HL-60 (cell line): ENCODE measurements around the gene PXK.

ENCODE experiments used
- DNase-seq, 2 experiments: peaks; one replicate each; pipeline ENCODE4 v3.0.0-alpha.2; 2010 to 2020; ENCODE audit warnings: low read depth in 1 of 2, low spot score in 1 of 2
- H3K27ac ChIP-seq: fragments of 250-450 bp; sonication (Bioruptor Pico); replicated peaks from 2 replicates; pipeline ENCODE4 v1.5.1; 2020; ENCODE audit warnings: mild to moderate bottlenecking, moderate library complexity
- H3K27me3 ChIP-seq: fragments of 250-450 bp; sonication (Bioruptor Pico); 2 replicates; pipeline ENCODE4 v1.5.1; 2021; ENCODE audit warnings: mild to moderate bottlenecking, moderate library complexity; ENCODE audit not compliant: insufficient read depth, poor library complexity, severe bottlenecking
- H3K4me3 ChIP-seq: replicated peaks from 2 replicates; pipeline ENCODE4 v1.5.1; 2011; ENCODE audit warnings: mild to moderate bottlenecking, control low read depth, low read length; ENCODE audit not compliant: insufficient read depth
- GABPA ChIP-seq: IDR thresholded peaks from 2 replicates; pipeline ENCODE4 v1.6.1; 2012; ENCODE audit warnings: low read depth
- POLR2AphosphoS5 ChIP-seq: IDR thresholded peaks from 2 replicates; pipeline ENCODE4 v1.6.1; 2012; ENCODE audit warnings: low read depth
- SPI1 ChIP-seq: IDR thresholded peaks from 2 replicates; pipeline ENCODE4 v1.6.1; 2012; ENCODE audit warnings: low read depth, mild to moderate bottlenecking, borderline replicate concordance
- TF ChIP-seq, protein P1 (sequence below): IDR thresholded peaks from one replicate; pipeline ENCODE4 v1.5.1; 2011; ENCODE audit warnings: low read length, control low read depth, inconsistent platforms; ENCODE audit not compliant: insufficient read depth
- TF ChIP-seq, protein P2 (sequence below): IDR thresholded peaks from 2 replicates; pipeline ENCODE4 v1.6.1; 2012; ENCODE audit warnings: low read depth; ENCODE audit not compliant: insufficient replicate concordance

Gene PXK

DNA sequence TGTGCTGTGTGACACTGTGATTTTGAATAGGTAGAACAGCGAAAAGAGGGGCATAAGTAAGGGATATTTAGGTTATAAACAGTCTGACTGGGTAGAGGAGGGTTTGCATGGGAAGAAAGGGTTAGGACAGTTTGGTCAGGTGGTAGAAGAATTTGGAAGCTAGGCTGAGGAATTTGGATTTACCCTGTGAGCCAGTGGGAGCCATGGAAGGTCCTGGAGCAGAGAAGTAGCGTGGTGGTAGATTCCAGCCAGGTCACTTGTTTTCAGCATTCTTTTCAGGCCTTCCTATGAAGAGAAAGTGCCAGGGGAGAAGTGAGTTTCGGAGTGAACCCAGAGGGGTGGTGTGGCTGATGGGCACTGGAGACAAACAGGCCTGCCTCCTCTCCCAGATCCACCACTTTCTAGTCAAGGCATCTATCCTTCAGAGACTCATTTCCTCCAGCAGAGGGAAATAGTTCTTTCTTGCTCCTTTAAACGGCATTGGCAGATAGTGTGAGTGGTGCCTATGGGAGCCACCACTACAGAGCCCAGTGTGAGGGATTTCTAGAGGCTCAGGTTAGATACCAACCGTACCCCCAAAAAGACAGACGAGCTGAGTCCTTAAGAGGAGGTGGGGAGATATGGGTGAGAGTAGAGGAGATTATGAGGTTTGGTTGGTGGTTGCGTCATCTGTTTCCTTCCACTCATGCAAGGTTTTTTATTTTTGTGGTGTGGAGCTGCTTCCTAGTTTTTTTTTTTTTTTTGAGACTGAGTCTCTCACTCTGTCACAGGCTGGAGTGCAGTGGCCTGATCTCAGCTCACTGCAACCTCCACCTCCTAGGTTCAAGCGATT is 21.2 kb downstream of the PXK start:
- H3K27ac ChIP-seq: peak overlapping the region; percentile 98
- TF ChIP-seq, protein P1, sequence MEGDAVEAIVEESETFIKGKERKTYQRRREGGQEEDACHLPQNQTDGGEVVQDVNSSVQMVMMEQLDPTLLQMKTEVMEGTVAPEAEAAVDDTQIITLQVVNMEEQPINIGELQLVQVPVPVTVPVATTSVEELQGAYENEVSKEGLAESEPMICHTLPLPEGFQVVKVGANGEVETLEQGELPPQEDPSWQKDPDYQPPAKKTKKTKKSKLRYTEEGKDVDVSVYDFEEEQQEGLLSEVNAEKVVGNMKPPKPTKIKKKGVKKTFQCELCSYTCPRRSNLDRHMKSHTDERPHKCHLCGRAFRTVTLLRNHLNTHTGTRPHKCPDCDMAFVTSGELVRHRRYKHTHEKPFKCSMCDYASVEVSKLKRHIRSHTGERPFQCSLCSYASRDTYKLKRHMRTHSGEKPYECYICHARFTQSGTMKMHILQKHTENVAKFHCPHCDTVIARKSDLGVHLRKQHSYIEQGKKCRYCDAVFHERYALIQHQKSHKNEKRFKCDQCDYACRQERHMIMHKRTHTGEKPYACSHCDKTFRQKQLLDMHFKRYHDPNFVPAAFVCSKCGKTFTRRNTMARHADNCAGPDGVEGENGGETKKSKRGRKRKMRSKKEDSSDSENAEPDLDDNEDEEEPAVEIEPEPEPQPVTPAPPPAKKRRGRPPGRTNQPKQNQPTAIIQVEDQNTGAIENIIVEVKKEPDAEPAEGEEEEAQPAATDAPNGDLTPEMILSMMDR: no peak
- no peak for TF ChIP-seq SPI1
- peak; percentile 77 for TF ChIP-seq POLR2AphosphoS5
- peak overlapping the region; percentile 46 for H3K4me3 ChIP-seq
- DNase-seq: peak; percentile 89 to 93
- no peaks in the 10 kb centered on the region for H3K27me3 ChIP-seq

DNA sequence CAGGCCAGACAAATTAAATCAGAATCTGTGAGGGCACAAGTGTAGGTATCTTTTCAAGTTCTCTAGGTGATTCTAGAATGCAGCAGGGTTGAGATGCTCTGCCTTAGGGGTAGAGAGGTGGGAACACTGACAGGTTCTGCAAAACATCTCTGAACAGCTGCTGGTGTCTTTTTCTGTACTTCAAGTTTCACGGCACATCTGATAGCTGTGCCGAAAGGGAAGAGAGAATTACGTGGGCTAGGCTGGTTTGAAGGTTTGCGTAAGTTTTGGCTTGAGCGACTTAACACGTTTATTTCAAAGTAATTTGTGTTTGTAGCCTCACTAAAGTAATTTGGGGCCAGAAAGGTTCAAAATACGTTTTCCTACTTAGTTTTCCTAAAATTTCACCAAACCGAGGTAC is 22.5 kb downstream of the PXK start:
- peak; percentile 84 to 88 for DNase-seq
- Histone ChIP-seq H3K27ac (peak overlapping the region; percentile 98), H3K27me3 (no peaks in the 10 kb centered on the region), H3K4me3 (no peak overlapping the region)
- TF ChIP-seq GABPA (no peak), SPI1 (no peak), POLR2AphosphoS5 (no peak)
- TF ChIP-seq, protein P1: no peak
- TF ChIP-seq, protein P2, sequence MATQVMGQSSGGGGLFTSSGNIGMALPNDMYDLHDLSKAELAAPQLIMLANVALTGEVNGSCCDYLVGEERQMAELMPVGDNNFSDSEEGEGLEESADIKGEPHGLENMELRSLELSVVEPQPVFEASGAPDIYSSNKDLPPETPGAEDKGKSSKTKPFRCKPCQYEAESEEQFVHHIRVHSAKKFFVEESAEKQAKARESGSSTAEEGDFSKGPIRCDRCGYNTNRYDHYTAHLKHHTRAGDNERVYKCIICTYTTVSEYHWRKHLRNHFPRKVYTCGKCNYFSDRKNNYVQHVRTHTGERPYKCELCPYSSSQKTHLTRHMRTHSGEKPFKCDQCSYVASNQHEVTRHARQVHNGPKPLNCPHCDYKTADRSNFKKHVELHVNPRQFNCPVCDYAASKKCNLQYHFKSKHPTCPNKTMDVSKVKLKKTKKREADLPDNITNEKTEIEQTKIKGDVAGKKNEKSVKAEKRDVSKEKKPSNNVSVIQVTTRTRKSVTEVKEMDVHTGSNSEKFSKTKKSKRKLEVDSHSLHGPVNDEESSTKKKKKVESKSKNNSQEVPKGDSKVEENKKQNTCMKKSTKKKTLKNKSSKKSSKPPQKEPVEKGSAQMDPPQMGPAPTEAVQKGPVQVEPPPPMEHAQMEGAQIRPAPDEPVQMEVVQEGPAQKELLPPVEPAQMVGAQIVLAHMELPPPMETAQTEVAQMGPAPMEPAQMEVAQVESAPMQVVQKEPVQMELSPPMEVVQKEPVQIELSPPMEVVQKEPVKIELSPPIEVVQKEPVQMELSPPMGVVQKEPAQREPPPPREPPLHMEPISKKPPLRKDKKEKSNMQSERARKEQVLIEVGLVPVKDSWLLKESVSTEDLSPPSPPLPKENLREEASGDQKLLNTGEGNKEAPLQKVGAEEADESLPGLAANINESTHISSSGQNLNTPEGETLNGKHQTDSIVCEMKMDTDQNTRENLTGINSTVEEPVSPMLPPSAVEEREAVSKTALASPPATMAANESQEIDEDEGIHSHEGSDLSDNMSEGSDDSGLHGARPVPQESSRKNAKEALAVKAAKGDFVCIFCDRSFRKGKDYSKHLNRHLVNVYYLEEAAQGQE: no peak

DNA sequence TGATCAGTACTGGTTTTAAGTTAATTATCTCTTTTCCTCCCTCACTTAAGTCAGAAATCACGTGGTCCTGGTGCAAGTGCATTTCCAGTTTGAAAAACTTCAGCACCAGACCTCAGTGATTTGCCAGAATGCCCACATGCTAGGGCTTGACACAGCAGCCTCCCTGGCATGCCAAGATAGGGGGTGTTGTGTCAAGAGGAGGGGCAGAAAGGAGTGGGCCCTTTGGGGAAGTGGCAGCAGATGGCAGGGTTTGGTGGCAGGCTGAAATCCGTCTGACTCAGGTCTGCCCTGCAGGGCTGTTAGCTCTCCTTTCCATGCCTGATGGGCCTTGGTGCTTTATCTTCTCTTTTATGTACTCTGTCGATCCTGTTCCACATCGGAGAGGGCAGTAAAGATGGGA is 23.4 kb downstream of the PXK start:
- TF ChIP-seq POLR2AphosphoS5 (peak; percentile 87), SPI1 (peak; percentile 95), GABPA (no peak)
- TF ChIP-seq, protein P2: peak; percentile 80
- no peaks in the 10 kb centered on the region for H3K27me3 ChIP-seq
- no peak overlapping the region for H3K4me3 ChIP-seq
- H3K27ac ChIP-seq: peak overlapping the region; percentile 98
- DNase-seq: peak; percentile 79 to 96

DNA sequence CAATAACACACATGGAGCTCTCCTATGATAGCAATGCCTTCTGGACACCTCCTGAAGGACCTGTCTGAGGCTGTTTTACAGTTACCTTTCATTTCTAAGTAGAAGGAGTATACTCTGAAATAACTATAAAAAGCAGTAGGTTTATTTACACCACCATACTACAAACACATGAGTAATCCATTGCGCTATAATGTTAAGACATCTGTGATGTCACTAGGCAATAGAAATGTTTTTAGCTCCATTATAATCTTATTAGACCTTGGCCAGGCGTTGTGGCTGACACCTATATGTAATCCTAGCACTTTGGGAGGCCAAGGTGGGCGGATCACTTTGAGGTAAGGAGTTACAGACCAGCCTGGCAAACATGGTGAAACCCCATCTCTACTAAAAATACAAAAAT is 24.7 kb downstream of the PXK start:
- Histone ChIP-seq H3K27ac (peak overlapping the region; percentile 98), H3K27me3 (no peaks in the 10 kb centered on the region), H3K4me3 (no peak overlapping the region)
- no peak for DNase-seq
- TF ChIP-seq, protein P1: no peak
- TF ChIP-seq SPI1 (no peak), POLR2AphosphoS5 (no peak), GABPA (no peak)
- TF ChIP-seq, protein P2: no peak
